HepG2 (cell line): Measurements from ENCODE around the gene KNL1. TPM values are rescaled to one million over a fixed set of nuclear protein-coding genes. Genes with fewer than 3 reads are reported as not detected.

ENCODE experiments used
- ATM ChIP-seq: fragments of 450-650 bp; IDR thresholded peaks from 2 replicates; pipeline ENCODE4 v1.7.1; 2017; ENCODE audit warnings: mild to moderate bottlenecking, borderline replicate concordance
- EHMT2 ChIP-seq: fragments of 200-600 bp; sonication (generic); IDR thresholded peaks from 2 replicates; pipeline ENCODE4 v1.7.0; 2017; ENCODE audit warnings: antibody characterized with exemption, low read depth, low read length, borderline replicate concordance
- EZH2 ChIP-seq: conservative IDR thresholded peaks from 2 replicates; pipeline ENCODE4 v1.6.1; 2012; ENCODE audit warnings: mild to moderate bottlenecking, low read depth, low read length, moderate library complexity
- HNRNPL ChIP-seq: fragments of 200-400 bp; formaldehyde crosslinking; IDR thresholded peaks from 2 replicates; pipeline ENCODE4 v1.6.1; 2017; ENCODE audit warnings: mild to moderate bottlenecking, low read depth, low read length
- JUN ChIP-seq: sonication (generic); formaldehyde crosslinking; IDR thresholded peaks from 2 replicates; pipeline ENCODE4 v1.4.0; 2020; ENCODE audit warnings: mild to moderate bottlenecking, missing genetic modification reagents
- JUNB ChIP-seq: sonication (generic); formaldehyde crosslinking; IDR thresholded peaks from 2 replicates; pipeline ENCODE4 v1.8.0; 2022; ENCODE audit warnings: missing genetic modification reagents, mild to moderate bottlenecking, borderline replicate concordance
- KLF13 ChIP-seq: sonication (generic); formaldehyde crosslinking; IDR thresholded peaks from 2 replicates; pipeline ENCODE4 v1.4.0; 2020; ENCODE audit warnings: mild to moderate bottlenecking, missing genetic modification reagents
- KLF16 ChIP-seq, 2 experiments: sonication (generic) in 1 of 2; formaldehyde crosslinking in 1 of 2; IDR thresholded peaks; 2 replicates each; pipeline versions ENCODE4 v1.6.1 to v1.8.0; 2016 to 2023; ENCODE audit warnings: missing genetic modification reagents in 2 of 2, missing compliant biosample characterization in 1 of 2
- MAZ ChIP-seq, 2 experiments: sonication (generic) in 1 of 2; formaldehyde crosslinking in 1 of 2; IDR thresholded peaks; 2 replicates each; pipeline versions ENCODE4 v1.5.0 to v1.6.1; 2012 to 2020; ENCODE audit warnings: low read depth in 2 of 2, mild to moderate bottlenecking in 2 of 2, borderline replicate concordance in 1 of 2, improper control_type of control experiment in 1 of 2, low read length in 1 of 2, missing genetic modification reagents in 1 of 2, moderate library complexity in 1 of 2
- MLXIP ChIP-seq: sonication (generic); formaldehyde crosslinking; IDR thresholded peaks from 2 replicates; pipeline ENCODE4 v1.9.0; 2021; ENCODE audit warnings: missing genetic modification reagents, borderline replicate concordance
- MXD3 ChIP-seq: IDR thresholded peaks from 2 replicates; pipeline ENCODE4 v1.6.1; 2016; ENCODE audit warnings: mild to moderate bottlenecking, missing biosample characterization, missing genetic modification reagents
- NCOA2 ChIP-seq: sonication (generic); formaldehyde crosslinking; IDR thresholded peaks from 2 replicates; pipeline ENCODE4 v1.8.0; 2022; ENCODE audit warnings: inconsistent platforms
- POGK ChIP-seq: sonication (generic); formaldehyde crosslinking; conservative IDR thresholded peaks from 2 replicates; pipeline ENCODE4 v1.8.0; 2022; ENCODE audit warnings: mild to moderate bottlenecking, moderate library complexity, missing genetic modification reagents
- TAF15 ChIP-seq: fragments of 200-400 bp; formaldehyde crosslinking; IDR thresholded peaks from one replicate; pipeline ENCODE4 v1.6.1; 2018; ENCODE audit warnings: mild to moderate bottlenecking, low read depth, low read length; ENCODE audit not compliant: poor library complexity, severe bottlenecking
- TIGD3 ChIP-seq: sonication (generic); formaldehyde crosslinking; IDR thresholded peaks from 2 replicates; pipeline ENCODE4 v1.5.1; 2020; ENCODE audit warnings: mild to moderate bottlenecking, missing genetic modification reagents, borderline replicate concordance
- YEATS2 ChIP-seq: sonication (generic); formaldehyde crosslinking; IDR thresholded peaks from 2 replicates; pipeline ENCODE4 v1.4.0; 2020; ENCODE audit warnings: missing genetic modification reagents, borderline replicate concordance
- ZEB1 ChIP-seq: IDR thresholded peaks from 2 replicates; pipeline ENCODE4 v1.6.1; 2012; ENCODE audit warnings: mild to moderate bottlenecking, low read depth, inconsistent platforms; ENCODE audit not compliant: insufficient replicate concordance
- ZNF136 ChIP-seq: sonication (generic); formaldehyde crosslinking; IDR thresholded peaks from 2 replicates; pipeline ENCODE4 v1.8.1; 2022; ENCODE audit warnings: low read depth, mild to moderate bottlenecking, moderate library complexity, missing genetic modification reagents
- ZNF18 ChIP-seq: sonication (generic); formaldehyde crosslinking; IDR thresholded peaks from 2 replicates; pipeline ENCODE4 v1.8.0; 2022; ENCODE audit warnings: mild to moderate bottlenecking, missing genetic modification reagents; ENCODE audit not compliant: insufficient replicate concordance
- polyA plus RNA-seq, 8 experiments: library from polyadenylated mRNA; depleted of rRNA in 3 of 8; stranded (reverse) in 7 of 8; unstranded in 1 of 8; fragments of >200 nt; fragmentation: Illumina TruSeq in 4 of 8; extraction: Trizol in 4 of 8; gene quantifications; 2 replicates each; pipeline versions ENCODE4 v1.2.1 to v1.2.3, GENCODE V29; 2011 to 2016; ENCODE audit warnings: low read depth in 4 of 8, missing spikeins in 1 of 8, mixed read lengths in 1 of 8; ENCODE audit not compliant: insufficient read depth in 1 of 8
- total RNA-seq, 5 experiments: library from RNA; depleted of rRNA; stranded (reverse); fragments of >200 nt; fragmentation: Illumina TruSeq; extraction: Trizol; gene quantifications; 2 replicates each; pipeline ENCODE4 v1.2.3, GENCODE V29; 2016; ENCODE audit warnings: low read depth in 1 of 5

KNL1 gene
- total and polyA plus RNA-seq, 2 of the 13 experiments (the other 11 are each of a cell fraction or from before 2014, with no cell fraction given): 8.0 to 21.4 TPM

GRCh38 chr15:40694688-40695468 lies 100.8 kb downstream of the KNL1 start, which contains the start of gene RAD51 (continued):
- TF ChIP-seq ZEB1 (no peak), ATM (no peak), JUN (CRISPR knock-in tag) (no peak; the same call in 1 of the 2 replicates), POGK (peak; percentile 84; the same call in 1 of the 2 replicates), MLXIP (0 out of 2 replicates have a peak, but pooled peaks have one; percentile 39), EZH2 (no peak), MAZ (IDR thresholded peaks at IDR 0.05; ENCODE audit: borderline replicate concordance, low read depth, low read length) (no peak), MAZ (CRISPR knock-in tag; IDR thresholded peaks at IDR 0.05; ENCODE audit: low read depth) (no peak; the same call in 1 of the 2 replicates), JUNB (CRISPR knock-in tag) (no peak), EHMT2 (no peak), NCOA2 (CRISPR knock-in tag) (peak; percentile 10; the same call in 1 of the 2 replicates), TIGD3 (0 out of 2 replicates have a peak, but pooled peaks have one; percentile 26), ZNF136 (CRISPR knock-in tag) (0 out of 2 replicates have a peak, but pooled peaks have one; percentile 39), TAF15 (no peak), HNRNPL (peak; percentile 45; the same call in 1 of the 2 replicates), ZNF18 (CRISPR knock-in tag) (peak; percentile 93), MXD3 (CRISPR knock-in tag) (peak; percentile 75), KLF13 (CRISPR knock-in tag) (no peak), KLF16 (CRISPR knock-in tag; IDR thresholded peaks at IDR 0.05) (peak in 1 of 2 experiments; percentile 85; a peak in 2 of 4 replicates), YEATS2 (CRISPR knock-in tag) (peak; percentile 84)
